Glomerular visceral epithelial cell (primary cell): ENCODE results near the gene TRAK1.
"Not testable (repeated sequence)": the region's sequence is repeated elsewhere in the genome, so short reads cannot be mapped to it uniquely, and the experiment has no call there.

Source experiments
- DNase-seq: peaks from one replicate; pipeline ENCODE4 v3.0.0-alpha.2; 2016; ENCODE audit errors: extremely low spot score

Gene TRAK1, protein sequence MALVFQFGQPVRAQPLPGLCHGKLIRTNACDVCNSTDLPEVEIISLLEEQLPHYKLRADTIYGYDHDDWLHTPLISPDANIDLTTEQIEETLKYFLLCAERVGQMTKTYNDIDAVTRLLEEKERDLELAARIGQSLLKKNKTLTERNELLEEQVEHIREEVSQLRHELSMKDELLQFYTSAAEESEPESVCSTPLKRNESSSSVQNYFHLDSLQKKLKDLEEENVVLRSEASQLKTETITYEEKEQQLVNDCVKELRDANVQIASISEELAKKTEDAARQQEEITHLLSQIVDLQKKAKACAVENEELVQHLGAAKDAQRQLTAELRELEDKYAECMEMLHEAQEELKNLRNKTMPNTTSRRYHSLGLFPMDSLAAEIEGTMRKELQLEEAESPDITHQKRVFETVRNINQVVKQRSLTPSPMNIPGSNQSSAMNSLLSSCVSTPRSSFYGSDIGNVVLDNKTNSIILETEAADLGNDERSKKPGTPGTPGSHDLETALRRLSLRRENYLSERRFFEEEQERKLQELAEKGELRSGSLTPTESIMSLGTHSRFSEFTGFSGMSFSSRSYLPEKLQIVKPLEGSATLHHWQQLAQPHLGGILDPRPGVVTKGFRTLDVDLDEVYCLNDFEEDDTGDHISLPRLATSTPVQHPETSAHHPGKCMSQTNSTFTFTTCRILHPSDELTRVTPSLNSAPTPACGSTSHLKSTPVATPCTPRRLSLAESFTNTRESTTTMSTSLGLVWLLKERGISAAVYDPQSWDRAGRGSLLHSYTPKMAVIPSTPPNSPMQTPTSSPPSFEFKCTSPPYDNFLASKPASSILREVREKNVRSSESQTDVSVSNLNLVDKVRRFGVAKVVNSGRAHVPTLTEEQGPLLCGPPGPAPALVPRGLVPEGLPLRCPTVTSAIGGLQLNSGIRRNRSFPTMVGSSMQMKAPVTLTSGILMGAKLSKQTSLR

DNA sequence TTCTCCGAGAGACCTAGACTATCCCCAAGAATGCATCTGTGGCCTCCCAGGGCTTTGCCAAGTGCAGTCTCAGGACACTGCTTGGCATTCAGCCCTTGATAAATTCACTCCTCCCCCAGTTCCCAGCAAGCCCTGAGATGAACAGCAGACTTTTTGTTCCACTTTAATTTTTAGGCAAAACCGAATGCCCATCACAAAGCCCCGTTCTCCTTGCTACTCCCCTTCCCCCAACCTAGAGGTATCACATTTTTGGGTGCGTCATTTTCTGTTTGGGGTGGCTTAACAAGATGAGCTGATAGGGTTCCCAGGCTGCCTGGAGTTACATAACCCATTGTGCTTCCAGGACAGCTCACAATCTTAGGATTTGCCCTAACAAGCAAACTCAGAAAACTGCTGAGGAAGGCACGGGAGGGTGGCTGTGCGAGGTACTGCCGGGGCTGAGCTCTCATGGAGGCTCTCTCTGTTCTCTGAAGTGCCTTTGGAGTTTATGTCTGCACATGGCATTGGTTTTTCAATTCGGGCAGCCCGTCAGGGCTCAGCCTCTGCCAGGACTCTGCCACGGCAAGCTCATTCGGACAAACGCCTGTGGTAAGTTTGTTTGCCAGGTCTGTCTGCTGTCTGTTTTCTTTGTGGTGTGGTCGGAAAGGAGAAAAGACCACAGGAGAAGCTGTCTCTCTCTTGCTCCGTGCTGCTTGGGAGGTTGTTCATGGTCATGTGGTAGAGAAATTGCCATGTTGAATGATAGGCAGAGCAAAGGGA, at the start of gene TRAK1:
Gene TRAK1 (plus strand): TSS at position 385 of the 759 bp plus-strand sequence. CDS start 113 bp downstream, at position 498.
- no peak for DNase-seq

DNA sequence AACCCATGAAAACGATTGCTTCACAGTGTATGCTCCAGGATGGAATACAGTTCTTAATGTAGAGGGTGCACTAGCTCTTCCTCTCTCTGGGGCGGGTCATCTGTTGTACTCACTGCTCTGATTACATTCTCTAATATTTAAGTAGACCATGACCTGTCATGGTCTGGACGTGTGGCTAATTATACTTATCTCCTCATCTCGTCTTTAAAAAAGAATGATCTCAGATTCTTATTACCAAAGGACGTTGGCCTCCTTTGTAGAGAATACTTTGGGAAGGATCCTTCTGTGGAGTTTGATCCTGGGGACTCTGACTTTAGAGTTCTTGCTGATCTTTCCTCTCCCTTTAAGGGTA, 48.4 kb upstream of the TRAK1 start:
- DNase-seq = no peak

DNA sequence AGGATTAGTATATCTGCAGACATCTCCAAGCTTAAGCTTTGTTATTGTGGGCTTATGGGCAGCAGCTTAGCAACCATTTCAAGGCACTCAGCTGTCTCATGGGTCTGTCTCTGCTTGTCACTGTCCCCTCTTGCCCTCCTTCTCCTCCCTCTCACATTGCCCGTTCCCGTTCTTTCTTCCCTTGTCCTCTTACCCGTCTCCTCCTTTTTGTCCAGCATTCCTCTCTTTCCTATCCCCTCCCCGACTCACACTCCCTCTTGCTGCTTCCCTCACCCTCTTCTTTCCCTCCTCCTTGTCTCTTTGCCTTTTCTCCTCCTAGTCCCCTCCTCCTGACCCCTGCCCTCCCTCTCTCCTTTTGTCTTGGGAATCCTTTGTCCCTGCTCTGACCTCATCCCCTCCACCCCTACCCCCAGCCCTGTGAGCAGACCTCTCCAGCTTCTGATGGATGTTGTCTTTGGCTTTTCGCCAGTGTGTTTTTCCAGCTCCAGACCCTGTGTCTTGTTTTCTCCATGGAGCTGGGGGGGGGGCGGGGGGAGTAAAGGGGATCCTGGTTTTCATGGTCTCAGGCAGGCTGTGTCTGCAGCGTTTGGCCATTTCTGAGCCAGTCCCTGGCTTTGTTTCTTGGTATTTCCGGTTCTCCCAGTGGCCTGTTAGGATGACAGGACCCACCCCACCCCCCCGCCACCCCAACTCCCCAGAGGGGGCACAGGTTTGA, 47.9 kb upstream of the TRAK1 start:
- DNase-seq = peak; percentile 88

DNA sequence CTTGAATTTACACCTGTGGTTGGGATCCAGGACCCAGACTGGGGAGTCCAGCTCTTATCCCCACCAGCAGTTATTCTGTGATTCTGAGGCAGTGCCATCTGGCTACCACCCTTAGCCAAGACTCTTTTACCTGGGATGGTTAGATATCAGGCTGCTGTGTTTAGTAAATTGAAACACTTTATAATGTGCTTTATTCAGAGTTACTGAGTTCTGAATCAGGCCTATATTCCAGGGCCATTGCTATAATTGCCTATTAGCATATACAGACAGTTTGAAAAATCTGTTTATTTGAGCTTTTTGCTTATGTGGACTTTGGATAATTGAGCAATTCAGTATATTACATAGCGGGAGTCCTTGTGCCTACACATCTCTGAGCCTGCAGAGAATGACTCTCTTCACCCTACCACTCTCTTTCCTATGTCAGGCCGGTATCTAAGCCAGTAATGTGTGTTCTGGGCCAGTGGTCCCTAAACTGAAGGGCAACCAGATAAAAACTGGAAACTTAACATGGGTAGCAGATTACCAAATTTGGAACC, 45.4 kb upstream of the TRAK1 start:
- DNase-seq = no peak

DNA sequence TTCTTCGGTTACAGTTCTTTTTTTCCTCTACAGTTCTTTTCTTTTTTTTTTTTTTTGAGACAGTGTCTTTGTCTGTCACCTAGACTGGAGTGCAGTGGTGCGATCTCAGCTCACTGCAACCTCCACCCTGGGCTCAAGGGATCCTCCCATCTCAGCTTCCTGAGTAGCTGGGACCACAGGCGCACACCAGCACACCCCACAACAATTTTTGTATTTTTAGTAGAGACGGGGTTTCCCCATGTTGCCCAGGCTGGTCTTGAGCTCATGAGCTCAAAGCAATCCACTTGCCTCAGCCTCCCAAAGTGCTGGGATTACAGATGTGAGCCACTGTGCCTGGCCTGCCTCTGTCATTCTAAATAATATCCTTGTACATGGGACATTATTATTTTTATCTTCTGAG, 42.6 kb upstream of the TRAK1 start:
- not testable (repeated sequence) for DNase-seq

DNA sequence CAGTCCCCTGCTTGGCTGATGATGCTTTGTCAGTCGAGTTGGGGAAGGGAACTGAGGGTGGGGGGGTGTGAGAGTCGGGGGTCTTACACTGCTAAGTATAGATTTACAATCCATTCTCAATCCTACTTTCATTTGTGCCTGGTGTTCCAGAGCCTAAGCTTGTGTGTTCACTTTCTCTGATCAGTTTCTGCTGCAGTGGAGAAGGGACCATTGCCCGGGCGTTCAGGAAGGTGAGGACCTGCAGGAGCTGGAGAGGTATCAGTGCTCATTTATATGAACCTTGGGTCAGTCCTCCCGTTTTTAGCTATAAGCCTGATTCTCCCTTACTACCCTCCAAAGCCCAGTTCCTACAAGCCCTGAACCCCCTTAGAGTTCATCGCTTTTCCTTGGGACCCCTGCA, 41.0 kb upstream of the TRAK1 start:
- no peak for DNase-seq

DNA sequence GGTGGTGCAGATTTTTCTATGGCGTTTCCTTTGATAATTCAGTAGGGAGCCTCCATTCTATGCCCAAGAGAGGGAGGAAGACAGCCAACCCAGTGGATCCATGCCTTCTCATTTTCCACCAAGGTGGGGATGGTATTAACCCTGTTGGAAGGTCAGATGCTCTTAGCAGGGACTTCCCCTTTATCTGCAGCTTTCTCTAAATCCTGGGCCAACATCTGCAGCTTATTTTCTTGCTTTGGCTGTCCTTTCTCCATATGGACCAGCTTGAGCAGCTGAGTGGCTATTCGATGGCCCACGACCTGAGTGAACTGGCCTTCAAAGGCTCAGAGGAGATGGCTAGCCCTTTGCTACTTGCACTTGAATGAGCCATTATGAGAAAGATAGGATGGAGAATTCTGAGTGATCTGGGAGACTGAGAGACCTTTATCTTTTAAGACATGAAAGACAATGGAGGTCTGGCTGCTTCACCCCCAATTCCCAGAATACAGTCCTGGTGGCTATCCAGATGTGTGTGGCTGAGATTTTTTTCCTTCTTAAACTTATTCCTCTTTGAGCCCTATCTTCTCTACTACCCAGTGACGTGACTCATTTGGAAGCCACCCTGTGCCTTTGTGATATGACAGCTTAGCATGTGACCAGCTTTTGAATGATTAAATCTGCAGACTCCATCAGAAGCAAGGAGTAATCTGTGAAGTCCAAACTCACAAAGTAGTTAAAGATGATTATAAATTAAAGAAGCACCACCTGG, 39.6 kb upstream of the TRAK1 start:
- DNase-seq = no peak

DNA sequence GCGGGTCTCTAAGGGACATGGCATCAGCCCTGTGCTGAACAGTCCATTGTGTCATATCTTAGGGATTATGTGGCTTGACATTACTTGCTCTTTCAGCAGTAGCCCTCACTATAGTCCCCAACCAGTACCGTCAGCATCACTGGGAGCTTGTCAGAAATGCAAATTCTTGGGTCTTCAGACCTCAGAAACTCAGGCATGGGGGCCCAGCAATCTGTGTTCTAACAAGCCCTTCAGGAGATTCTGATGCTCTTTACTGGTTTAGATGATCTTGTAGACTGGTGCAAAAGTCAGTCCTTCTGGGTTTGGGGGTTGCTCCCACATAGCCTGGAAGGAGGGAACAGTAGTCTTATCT, 39.0 kb upstream of the TRAK1 start:
- DNase-seq = no peak

DNA sequence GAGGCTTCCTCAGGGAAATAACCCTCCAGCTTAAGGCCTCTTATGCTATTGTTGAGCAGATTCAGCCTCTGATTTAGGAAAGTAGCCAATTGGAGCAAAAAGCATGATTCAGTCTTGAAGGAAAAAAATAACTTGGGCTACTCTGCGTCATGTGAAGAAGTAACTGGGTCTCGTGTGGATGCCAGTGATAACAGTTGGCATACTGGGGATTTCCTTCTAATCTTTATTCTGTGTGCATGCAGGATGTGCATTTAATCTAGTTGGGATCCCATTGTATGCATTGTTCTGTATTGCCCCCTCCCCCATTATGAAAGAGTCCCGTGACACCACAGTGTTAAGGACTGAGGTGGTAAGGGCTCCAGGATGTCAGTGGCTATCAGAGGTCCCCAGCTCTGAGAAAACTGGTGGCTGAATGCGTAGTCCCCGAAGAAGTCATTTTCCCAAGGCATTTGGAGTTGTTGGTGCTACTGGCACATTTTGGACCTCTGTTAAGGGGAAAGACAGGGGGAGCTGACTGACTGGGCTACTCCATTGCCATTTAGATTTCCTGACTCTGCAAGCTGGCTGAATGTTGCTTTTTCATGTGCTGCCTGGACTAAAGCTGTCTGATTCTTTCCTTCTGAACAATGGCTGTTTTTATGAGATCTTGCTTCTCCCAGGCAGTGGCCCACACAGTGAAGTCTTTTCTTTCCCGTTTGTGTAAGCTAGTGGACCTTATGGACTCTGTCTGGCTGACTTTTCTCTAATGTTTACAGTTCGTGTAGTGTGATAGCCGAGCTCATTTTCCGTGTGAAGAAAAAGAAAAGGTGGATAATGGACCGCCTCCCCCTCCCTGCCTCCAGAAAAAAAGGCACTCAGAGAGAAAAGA, 38.4 kb upstream of the TRAK1 start:
- DNase-seq = no peak

DNA sequence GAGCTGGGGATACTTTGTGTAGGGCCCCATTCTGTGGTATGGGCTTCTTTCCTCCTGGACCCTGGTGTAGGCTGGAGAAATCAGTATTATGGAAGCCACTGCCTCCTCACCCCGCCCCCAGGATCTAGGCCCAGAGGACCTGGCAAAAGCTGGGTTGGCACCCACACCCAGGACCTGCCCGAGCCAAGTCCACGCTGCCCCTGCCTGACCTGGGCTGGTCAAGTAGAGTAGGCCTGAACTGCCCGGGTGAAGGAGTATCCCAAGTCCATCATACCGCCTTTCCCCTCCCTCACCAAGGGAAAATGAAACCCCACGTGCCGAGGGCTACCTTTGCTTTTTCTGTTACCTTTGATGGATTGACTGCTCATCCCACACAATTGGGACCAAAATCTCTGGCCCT, 37.7 kb upstream of the TRAK1 start:
- DNase-seq = no peak

DNA sequence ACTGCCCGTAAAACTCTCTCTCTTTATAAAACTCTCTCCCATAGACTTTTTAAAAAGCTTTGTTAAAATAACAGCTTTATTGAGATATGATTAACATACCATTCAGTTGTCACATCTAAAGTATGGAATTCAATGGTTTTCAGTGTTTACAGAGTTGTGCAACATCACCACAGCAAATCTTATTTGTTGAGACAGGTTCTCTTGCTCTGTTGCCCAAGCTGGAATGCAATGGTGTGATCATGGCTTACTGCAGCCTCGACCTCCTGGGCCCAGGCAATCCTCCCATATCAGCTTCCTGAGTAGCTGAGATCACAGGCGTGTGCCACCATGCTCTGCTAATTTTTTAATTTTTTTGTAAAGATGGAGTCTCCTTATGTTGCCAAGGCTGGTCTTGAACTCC, 35.9 kb upstream of the TRAK1 start:
- no peak for DNase-seq

DNA sequence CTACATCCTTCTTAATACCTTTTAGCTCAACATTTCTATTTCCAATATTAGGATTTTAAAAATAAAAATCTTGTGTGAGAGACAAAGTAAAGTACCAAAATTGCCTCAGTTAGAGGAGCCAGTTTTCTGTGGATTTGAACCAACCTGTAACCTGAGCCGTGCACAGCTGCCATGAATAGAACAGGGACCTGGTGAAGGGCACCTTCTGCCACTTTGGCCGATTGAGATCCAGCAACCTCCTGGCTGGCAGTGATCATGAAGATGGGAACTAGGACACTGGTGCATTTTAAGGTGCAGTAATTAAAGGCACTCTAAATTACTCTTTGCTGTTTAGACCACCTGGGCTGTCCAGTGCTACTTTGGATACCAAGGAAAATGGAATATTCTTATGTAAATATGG, 34.3 kb upstream of the TRAK1 start:
- no peak for DNase-seq

DNA sequence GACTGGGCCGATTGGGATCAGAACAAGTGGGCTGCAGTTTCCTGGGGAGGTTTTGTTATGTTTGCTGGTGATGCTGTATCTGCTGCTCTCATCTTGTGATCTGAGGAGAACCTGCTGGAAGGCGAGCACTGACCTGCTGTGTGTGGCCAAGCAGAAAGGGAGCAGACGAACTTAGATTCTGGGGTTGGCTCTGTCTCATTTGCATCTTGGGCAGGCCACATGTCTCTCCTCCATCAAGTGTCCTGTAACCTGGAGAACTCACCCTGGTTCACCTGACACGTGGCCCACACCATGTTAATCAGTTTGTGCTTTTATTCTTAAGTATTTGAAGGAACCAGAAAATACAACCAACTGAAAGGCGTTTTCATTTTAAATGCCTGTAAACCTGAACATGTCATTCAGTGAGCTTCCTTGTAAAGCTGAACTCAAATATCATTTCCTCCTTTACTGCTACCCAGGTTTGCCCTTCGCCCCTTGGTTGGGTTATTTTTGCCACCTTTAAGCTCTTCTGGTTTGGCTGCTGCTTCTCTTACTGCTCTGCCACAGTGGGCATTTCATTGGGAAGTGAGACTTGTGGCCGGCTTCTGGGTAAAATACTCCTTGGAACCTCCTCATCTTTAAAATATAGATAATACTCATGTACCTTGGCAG, 33.5 kb upstream of the TRAK1 start:
- DNase-seq = no peak

DNA sequence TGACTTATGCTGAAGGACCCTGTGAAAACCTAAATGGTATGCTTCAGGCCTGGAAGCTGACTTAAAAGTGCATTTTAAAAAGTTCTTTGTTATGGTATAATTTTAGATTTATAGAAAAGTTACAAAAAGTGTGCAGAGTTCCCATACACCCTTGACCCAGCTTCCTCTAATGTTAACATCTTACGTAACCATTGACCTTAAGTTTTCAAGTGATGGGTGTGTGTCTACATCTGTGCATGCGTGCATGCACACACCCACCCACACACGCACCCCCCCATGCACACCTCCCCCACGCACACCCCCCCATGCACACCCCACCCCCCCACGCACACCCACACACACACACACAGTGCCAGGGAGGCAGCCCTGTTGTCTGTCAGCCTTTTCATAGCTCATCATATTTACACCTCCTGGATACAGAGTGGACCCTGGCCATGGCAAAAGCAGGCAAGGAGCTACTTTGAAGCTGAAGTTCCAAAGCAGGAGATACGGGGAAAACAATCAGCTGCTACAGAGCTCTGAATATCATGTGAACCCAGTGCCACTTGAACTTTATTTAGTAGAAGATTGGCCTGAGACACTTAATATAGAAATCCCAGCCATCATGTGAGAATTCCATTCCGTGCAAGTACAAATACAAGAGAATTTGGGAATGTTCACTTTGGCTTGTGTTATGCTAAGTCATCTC, 30.0 kb upstream of the TRAK1 start:
- no peak for DNase-seq

DNA sequence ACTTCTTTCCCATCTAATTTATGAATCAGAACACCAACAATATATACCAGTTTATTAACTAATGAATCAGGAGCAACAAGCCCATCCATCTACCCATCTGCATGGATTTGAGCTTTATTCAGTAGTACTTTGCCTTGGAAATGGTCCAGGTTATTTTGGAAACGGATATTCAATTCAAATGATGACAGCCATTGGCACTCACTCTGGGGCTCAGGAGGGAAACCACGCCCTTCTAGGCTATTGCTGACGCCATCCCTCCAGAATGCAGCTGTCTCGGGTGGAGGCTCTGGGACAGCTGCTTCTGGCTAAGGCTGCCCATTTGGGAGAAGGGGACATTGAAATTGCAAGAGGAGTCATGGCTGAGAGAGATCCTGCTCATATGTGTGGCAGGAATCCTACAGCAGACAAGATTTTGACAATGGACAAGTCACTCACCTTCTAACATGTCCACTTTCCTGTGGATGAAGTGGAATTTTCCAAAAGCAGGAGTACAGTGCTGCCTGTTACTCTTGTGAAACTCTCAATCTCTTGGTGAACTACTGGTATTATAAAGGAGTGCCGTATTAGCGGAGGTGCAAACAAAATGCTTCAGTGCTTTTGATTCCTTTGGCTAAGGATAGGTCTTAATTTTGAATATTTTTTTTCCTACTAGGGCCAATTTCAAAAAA, 29.3 kb upstream of the TRAK1 start:
- DNase-seq = peak; percentile 84

DNA sequence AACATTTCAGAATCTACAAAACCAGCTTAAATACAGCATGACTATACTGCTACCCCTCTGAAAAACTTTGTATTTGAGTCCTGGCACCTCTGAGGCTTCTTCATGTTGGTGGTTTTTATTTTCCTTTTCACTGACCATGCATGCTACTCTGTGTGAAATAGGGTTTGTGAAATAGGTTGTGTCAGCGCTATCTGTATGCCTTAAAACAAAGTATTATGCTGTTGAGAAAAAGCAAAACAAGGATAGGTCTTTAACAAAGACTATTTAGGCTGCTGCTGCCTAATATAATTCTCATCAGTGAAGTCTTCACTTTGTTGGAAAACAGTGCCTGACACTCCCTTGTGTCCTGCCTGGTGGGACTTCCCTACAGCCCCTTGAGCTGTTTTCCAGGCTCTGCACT, 28.7 kb upstream of the TRAK1 start:
- DNase-seq = no peak

DNA sequence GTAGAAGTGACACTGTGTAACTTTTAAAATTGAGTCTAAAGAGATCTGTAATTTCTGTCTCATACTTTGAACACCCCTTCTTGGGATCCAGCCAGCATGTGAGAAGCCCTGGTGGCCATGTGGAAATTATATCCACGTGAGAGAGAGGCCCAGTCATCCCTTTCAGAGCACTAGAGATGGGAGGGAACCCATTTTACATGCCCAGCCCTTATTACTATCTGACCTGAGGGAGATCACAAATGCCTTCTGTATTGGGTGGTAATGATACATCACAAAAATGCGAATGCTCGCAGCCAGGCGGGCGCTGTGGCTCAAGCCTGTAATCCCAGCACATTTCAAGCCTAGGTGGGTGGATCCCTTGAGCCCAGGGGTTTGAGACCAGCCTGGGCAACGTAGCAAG, 27.3 kb upstream of the TRAK1 start:
- DNase-seq = no peak
